Kidney epithelial cell (primary cell): Measurements from ENCODE around the gene TBK1. TPM values are rescaled to one million over a fixed set of nuclear protein-coding genes. Genes with fewer than 3 reads are reported as not detected.

ENCODE experiments used
- DNase-seq: peaks from one replicate; pipeline ENCODE4 v3.0.0-alpha.2; 2010; ENCODE audit warnings: low read depth
- H3K27me3 ChIP-seq: 2 replicates; pipeline ENCODE4 v1.6.0; 2011; ENCODE audit warnings: low read length; ENCODE audit not compliant: control insufficient read depth, insufficient read depth
- H3K36me3 ChIP-seq: 2 replicates; pipeline ENCODE4 v1.5.1; 2011; ENCODE audit warnings: low read length; ENCODE audit not compliant: control insufficient read depth, insufficient read depth
- H3K4me3 ChIP-seq: 2 replicates; pipeline ENCODE4 v1.5.1; 2011; ENCODE audit warnings: low read depth, mild to moderate bottlenecking, control low read depth, low read length
- total RNA-seq: library from RNA; depleted of rRNA; stranded (reverse); fragments of >200 nt; gene quantifications from 2 replicates; pipeline ENCODE4 v1.2.3, GENCODE V29; 2015
- TF ChIP-seq, protein P1 (sequence below): IDR thresholded peaks from 2 replicates; pipeline ENCODE4 v1.5.1; 2011; ENCODE audit warnings: mild to moderate bottlenecking, moderate library complexity, low read length, control low read depth, inconsistent platforms; ENCODE audit not compliant: insufficient read depth, poor library complexity, severe bottlenecking

Gene TBK1
- total RNA-seq, 1 donor from 2014 or later: 21.0 TPM

DNA sequence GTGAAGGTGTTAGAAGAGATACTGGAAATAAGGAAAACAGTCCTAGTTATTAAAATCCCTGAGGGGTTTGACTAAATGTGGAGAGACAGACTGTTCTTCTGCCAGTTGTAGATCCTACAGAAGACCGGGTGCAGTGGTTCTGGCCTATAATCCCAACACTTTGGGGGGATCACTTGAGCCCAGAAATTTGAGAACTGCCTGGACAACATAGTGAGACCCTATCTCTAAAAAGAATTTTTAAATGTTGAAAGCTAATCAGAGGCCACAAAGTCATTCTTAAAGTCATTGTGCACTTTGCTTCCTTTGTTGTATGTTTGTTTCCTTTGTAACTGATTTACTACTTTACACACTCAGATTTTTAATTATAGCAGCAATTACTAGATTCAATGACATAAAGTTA, 97.2 kb downstream of the TBK1 start:
- Histone ChIP-seq H3K36me3 (no peaks in the 10 kb centered on the region), H3K27me3 (peaks cover 3% of the 10 kb centered on the region), H3K4me3 (no peak overlapping the region)
- TF ChIP-seq, protein P1, sequence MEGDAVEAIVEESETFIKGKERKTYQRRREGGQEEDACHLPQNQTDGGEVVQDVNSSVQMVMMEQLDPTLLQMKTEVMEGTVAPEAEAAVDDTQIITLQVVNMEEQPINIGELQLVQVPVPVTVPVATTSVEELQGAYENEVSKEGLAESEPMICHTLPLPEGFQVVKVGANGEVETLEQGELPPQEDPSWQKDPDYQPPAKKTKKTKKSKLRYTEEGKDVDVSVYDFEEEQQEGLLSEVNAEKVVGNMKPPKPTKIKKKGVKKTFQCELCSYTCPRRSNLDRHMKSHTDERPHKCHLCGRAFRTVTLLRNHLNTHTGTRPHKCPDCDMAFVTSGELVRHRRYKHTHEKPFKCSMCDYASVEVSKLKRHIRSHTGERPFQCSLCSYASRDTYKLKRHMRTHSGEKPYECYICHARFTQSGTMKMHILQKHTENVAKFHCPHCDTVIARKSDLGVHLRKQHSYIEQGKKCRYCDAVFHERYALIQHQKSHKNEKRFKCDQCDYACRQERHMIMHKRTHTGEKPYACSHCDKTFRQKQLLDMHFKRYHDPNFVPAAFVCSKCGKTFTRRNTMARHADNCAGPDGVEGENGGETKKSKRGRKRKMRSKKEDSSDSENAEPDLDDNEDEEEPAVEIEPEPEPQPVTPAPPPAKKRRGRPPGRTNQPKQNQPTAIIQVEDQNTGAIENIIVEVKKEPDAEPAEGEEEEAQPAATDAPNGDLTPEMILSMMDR: no peak
- no peak for DNase-seq

DNA sequence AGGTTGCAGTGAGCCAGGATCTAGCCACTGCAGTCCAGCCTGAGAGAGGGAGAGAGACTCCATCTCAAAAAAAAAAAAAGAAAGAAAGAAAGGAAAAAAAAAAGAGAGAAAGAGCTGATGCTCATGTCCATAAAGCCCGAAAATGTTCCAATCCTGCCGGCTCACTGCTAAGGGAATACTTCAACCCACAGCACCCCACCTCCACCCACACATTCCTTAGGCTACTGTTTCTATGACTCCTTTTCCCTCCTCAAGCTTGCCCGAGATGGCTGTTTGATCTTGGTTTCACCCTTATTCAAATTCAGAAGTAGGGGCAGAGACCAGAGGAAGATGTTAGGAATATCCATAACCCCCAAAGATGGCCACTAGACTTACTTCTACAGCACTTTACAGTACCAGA, 98.8 kb downstream of the TBK1 start:
- H3K4me3 ChIP-seq: no peak overlapping the region
- no peak for DNase-seq
- no peaks in the 10 kb centered on the region for H3K27me3 ChIP-seq
- TF ChIP-seq, protein P1: no peak
- no peaks in the 10 kb centered on the region for H3K36me3 ChIP-seq

DNA sequence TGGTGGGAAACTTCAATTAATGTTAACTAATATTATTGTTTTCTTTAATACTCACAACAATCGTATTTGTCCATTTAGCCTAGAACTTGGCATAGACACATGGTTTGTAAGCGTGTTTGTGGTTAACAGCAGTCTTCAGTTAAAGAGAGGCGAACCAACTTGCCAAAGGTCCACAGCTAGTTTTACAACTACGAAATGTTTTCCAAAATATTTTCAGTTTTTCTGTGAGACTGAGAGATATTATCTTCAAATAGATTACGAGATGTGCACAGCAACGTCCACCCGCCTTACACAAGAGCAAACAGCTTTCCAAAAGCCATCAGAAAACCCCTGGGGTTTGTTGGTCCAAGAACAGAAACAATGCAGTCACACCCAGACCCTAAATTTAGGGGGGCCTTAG, 99.8 kb downstream of the TBK1 start:
- Histone ChIP-seq H3K27me3 (no peaks in the 10 kb centered on the region), H3K4me3 (no peak overlapping the region), H3K36me3 (no peaks in the 10 kb centered on the region)
- TF ChIP-seq, protein P1: no peak
- no peak for DNase-seq

Other genes starting within 250 kb of the TBK1 start
- 5.2 and 11.4 TPM in 2 replicates for gene KICS2, start 229.8 kb upstream of the TBK1 start, total RNA-seq
- 0.55 and 0.84 TPM in 2 replicates for gene C12orf56, start 61.4 kb upstream of the TBK1 start, total RNA-seq
- gene XPOT, start 47.7 kb upstream of the TBK1 start, total RNA-seq: 127 and 129 TPM in 2 replicates
- gene RASSF3, start 158.4 kb downstream of the TBK1 start, total RNA-seq: 23.6 and 25.7 TPM in 2 replicates